H9 (cell line): ENCODE data around the gene ASPG. TPM values are rescaled to one million over a fixed set of nuclear protein-coding genes. Genes with fewer than 3 reads are reported as not detected.

Experiments used
- DNase-seq: peaks from one replicate; pipeline ENCODE4 v3.0.0-alpha.2; 2017
- H2AFZ ChIP-seq: one replicate; pipeline ENCODE4 v1.6.1; 2013; ENCODE audit warnings: mild to moderate bottlenecking, low read length, control low read depth, moderate library complexity
- H2AK5ac ChIP-seq: 2 replicates; pipeline ENCODE4 v1.6.1; 2013; ENCODE audit warnings: low read length, control low read depth, mixed read lengths; ENCODE audit not compliant: insufficient read length
- H2BK120ac ChIP-seq: one replicate; pipeline ENCODE4 v1.6.1; 2013; ENCODE audit warnings: low read depth, mild to moderate bottlenecking, low read length, control low read depth, inconsistent platforms; ENCODE audit not compliant: poor library complexity, severe bottlenecking
- H2BK12ac ChIP-seq: 2 replicates; pipeline ENCODE4 v1.6.1; 2013; ENCODE audit warnings: low read length, control low read depth, mixed read lengths, low read depth; ENCODE audit not compliant: insufficient read length
- H2BK15ac ChIP-seq: 2 replicates; pipeline ENCODE4 v1.6.1; 2013; ENCODE audit warnings: low read depth, low read length, control low read depth
- H2BK20ac ChIP-seq: one replicate; pipeline ENCODE4 v1.6.1; 2013; ENCODE audit warnings: low read depth, mild to moderate bottlenecking, low read length, control low read depth, inconsistent platforms; ENCODE audit not compliant: poor library complexity, severe bottlenecking
- H2BK5ac ChIP-seq: 2 replicates; pipeline ENCODE4 v1.6.1; 2013; ENCODE audit warnings: low read length, control low read depth, mixed read lengths; ENCODE audit not compliant: insufficient read length
- H3K14ac ChIP-seq: 2 replicates; pipeline ENCODE4 v1.6.1; 2013; ENCODE audit warnings: low read length, control low read depth; ENCODE audit not compliant: insufficient read depth
- H3K18ac ChIP-seq: 2 replicates; pipeline ENCODE4 v1.6.1; 2013; ENCODE audit warnings: low read depth, mild to moderate bottlenecking, mixed read lengths, low read length, control low read depth; ENCODE audit not compliant: insufficient read length
- H3K23ac ChIP-seq: 2 replicates; pipeline ENCODE4 v1.6.1; 2013; ENCODE audit warnings: low read length, control low read depth, mixed read lengths, low read depth; ENCODE audit not compliant: insufficient read length
- H3K23me2 ChIP-seq: 2 replicates; pipeline ENCODE4 v1.6.1; 2013; ENCODE audit warnings: low read depth, mild to moderate bottlenecking, mixed read lengths, low read length, control low read depth; ENCODE audit not compliant: insufficient read length, poor library complexity, severe bottlenecking
- H3K27ac ChIP-seq: 2 replicates; pipeline ENCODE4 v1.5.1; 2013; ENCODE audit warnings: low read length, control low read depth, mixed read lengths, low read depth; ENCODE audit not compliant: insufficient read length
- H3K27me3 ChIP-seq: 2 replicates; pipeline ENCODE4 v1.6.1; 2013; ENCODE audit warnings: low read length, control low read depth, inconsistent platforms; ENCODE audit not compliant: insufficient read depth
- H3K4ac ChIP-seq: 2 replicates; pipeline ENCODE4 v1.6.1; 2013; ENCODE audit warnings: low read depth, mild to moderate bottlenecking, control low read depth, inconsistent platforms, low read length, moderate library complexity
- H3K4me1 ChIP-seq: 2 replicates; pipeline ENCODE4 v1.6.1; 2013; ENCODE audit warnings: low read length, control low read depth, inconsistent platforms; ENCODE audit not compliant: insufficient read depth
- H3K4me2 ChIP-seq: 2 replicates; pipeline ENCODE4 v1.6.1; 2013; ENCODE audit warnings: low read length, control low read depth, mixed read lengths; ENCODE audit not compliant: insufficient read length, insufficient read depth
- H3K56ac ChIP-seq: 2 replicates; pipeline ENCODE4 v1.6.1; 2013; ENCODE audit warnings: low read depth, mild to moderate bottlenecking, mixed read lengths, low read length, control low read depth; ENCODE audit not compliant: insufficient read length
- H3K79me1 ChIP-seq: 2 replicates; pipeline ENCODE4 v1.6.1; 2013; ENCODE audit warnings: low read depth, mild to moderate bottlenecking, moderate library complexity, low read length, control low read depth, inconsistent platforms; ENCODE audit not compliant: insufficient read depth, poor library complexity, severe bottlenecking
- H3K79me2 ChIP-seq: 2 replicates; pipeline ENCODE4 v1.6.1; 2013; ENCODE audit warnings: low read length, control low read depth, inconsistent platforms; ENCODE audit not compliant: insufficient read depth
- H3K9ac ChIP-seq: 2 replicates; pipeline ENCODE4 v1.6.1; 2013; ENCODE audit warnings: low read length, control low read depth, mixed read lengths; ENCODE audit not compliant: insufficient read length; ENCODE audit errors: extremely low read depth
- H3K9me3 ChIP-seq: one replicate; pipeline ENCODE4 v1.6.1; 2013; ENCODE audit warnings: low read depth, low read length, inconsistent platforms; ENCODE audit not compliant: control insufficient read depth
- H3T11ph ChIP-seq: one replicate; pipeline ENCODE4 v1.6.1; 2013; ENCODE audit warnings: mild to moderate bottlenecking, low read length, control low read depth, inconsistent platforms
- H4K20me1 ChIP-seq: one replicate; pipeline ENCODE4 v1.6.1; 2013; ENCODE audit not compliant: control insufficient read depth, insufficient read length, insufficient read depth
- H4K5ac ChIP-seq: 2 replicates; pipeline ENCODE4 v1.6.1; 2013; ENCODE audit warnings: low read depth, mild to moderate bottlenecking, mixed read lengths, low read length, control low read depth; ENCODE audit not compliant: insufficient read length
- H4K8ac ChIP-seq: replicated peaks from 2 replicates; pipeline ENCODE4 v1.6.1; 2013; ENCODE audit warnings: low read length, control low read depth, mixed read lengths, low read depth; ENCODE audit not compliant: insufficient read length
- H4K91ac ChIP-seq: 2 replicates; pipeline ENCODE4 v1.6.1; 2013; ENCODE audit warnings: low read depth, mild to moderate bottlenecking, moderate library complexity, mixed read lengths, low read length, control low read depth; ENCODE audit not compliant: insufficient read length
- H3K27ac Mint-ChIP-seq, 3 experiments: 2 replicates in 2 of 3; 3 replicates in 1 of 3; pipeline ENCODE4 v1.8.0; 2020 to 2021; ENCODE audit warnings: mixed read lengths in 3 of 3, mild to moderate bottlenecking in 1 of 3, moderate library complexity in 1 of 3
- H3K27me3 Mint-ChIP-seq: 2 replicates; pipeline ENCODE4 v1.8.0; 2021; ENCODE audit warnings: low read depth, mild to moderate bottlenecking, moderate library complexity, mixed read lengths
- H3K36me3 Mint-ChIP-seq, 3 experiments: 2 replicates in 2 of 3; 3 replicates in 1 of 3; pipeline ENCODE4 v1.8.0; 2020 to 2021; ENCODE audit warnings: low read depth in 3 of 3, mixed read lengths in 3 of 3; ENCODE audit not compliant: insufficient read depth in 1 of 3
- H3K4me1 Mint-ChIP-seq, 2 experiments: 2 replicates each; pipeline ENCODE4 v1.8.0; 2020; ENCODE audit warnings: mixed read lengths in 2 of 2
- H3K4me3 Mint-ChIP-seq, 2 experiments: 2 replicates in 1 of 2; 3 replicates in 1 of 2; pipeline ENCODE4 v1.8.0; 2020 to 2021; ENCODE audit warnings: mild to moderate bottlenecking in 2 of 2, mixed read lengths in 2 of 2, moderate library complexity in 1 of 2
- H3K9me3 Mint-ChIP-seq, 2 experiments: 2 replicates in 1 of 2; 3 replicates in 1 of 2; pipeline ENCODE4 v1.8.0; 2020; ENCODE audit warnings: mild to moderate bottlenecking in 2 of 2, mixed read lengths in 2 of 2, moderate library complexity in 1 of 2
- CTCF ChIP-seq: fragments of 200-600 bp; sonication (generic); conservative IDR thresholded peaks from 3 replicates; pipeline ENCODE4 v1.8.0; 2021; ENCODE audit warnings: antibody characterized with exemption, mild to moderate bottlenecking
- WGBS: extraction: QIAGEN DNeasy Blood & Tissue Kit; methylation state at CpG from one replicate; pipeline ENCODE4 v1.1.7; 2013; ENCODE audit warnings: missing lambda C conversion rate, low lambda C conversion rate, mixed read lengths; ENCODE audit not compliant: insufficient read length; ENCODE audit errors: extremely low coverage; 5-methylcytosine and 5-hydroxymethylcytosine counted together
- total RNA-seq: library from RNA; stranded (reverse); gene quantifications from 2 replicates; pipeline ENCODE4 v1.2.1, GENCODE V29; 2021

The ASPG gene
- total RNA-seq, 1 experiment from 2014 or later = 0.33 TPM

DNA sequence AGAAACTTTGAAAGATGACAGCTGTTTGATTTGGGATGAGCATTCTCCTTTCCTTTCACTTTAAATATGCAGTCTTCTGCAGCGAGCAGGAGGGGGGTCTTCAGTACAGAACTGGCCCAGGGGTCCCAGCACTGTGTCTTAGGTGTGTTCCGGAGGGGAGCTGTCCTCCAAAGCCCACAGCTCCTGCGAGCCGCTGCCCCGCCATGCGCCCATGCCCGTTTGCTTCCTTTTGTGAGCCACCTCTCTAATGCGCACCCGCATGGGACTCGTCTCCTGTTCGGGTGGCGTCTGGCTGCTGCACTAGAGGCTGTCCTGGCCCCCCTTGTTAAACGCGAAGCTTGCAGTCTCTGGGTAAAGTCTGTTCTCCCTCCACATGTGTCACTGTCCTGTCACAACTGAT is 48.4 kb upstream of the ASPG start:
- Mint-ChIP-seq H3K27me3 (peaks cover 15% of the 10 kb centered on the region), H3K36me3 (no peaks in the 10 kb centered on the region), H3K9me3 (no peaks in the 10 kb centered on the region; a peak in 1 of 5 replicates), H3K27ac (no peak overlapping the region), H3K4me3 (no peak overlapping the region), H3K4me1 (peaks cover 4 to 6% of the 10 kb centered on the region in 2 experiments; a peak in 2 of 4 replicates)
- TF ChIP-seq CTCF = no peak
- Histone ChIP-seq H3K4me1 (no peaks in the 10 kb centered on the region), H4K5ac (no peak overlapping the region), H2BK12ac (no peak overlapping the region), H3K9me3 (no peaks in the 10 kb centered on the region), H4K20me1 (no peaks in the 10 kb centered on the region), H3K27ac (no peak overlapping the region), H4K91ac (no peak overlapping the region), H3K23me2 (no peaks in the 10 kb centered on the region), H2BK15ac (no peak overlapping the region), H3K27me3 (no peaks in the 10 kb centered on the region), H3K56ac (no peak overlapping the region), H2AK5ac (no peak overlapping the region), H3K9ac (no peak overlapping the region), H3K79me2 (no peaks in the 10 kb centered on the region), H4K8ac (no peak overlapping the region), H3K4me2 (no peak overlapping the region), H3K18ac (no peak overlapping the region), H3T11ph (no peak overlapping the region), H3K79me1 (no peaks in the 10 kb centered on the region), H3K23ac (no peak overlapping the region), H2BK5ac (no peak overlapping the region), H3K4ac (no peak overlapping the region), H3K14ac (no peak overlapping the region), H2BK20ac (no peak overlapping the region), H2BK120ac (no peak overlapping the region), H2AFZ (no peak overlapping the region)
- WGBS = no CpG with 5 or more reads among the region's 14 CpGs
- DNase-seq = no peak
